ENCODE measurements around the gene MTF1.
A peak's percentile ranks its signal among the peaks of the same experiment; 100 is the strongest.
"Not testable (repeated sequence)": the region's sequence is repeated elsewhere in the genome, so short reads cannot be mapped to it uniquely, and the experiment has no call there.

The MTF1 gene

DNA sequence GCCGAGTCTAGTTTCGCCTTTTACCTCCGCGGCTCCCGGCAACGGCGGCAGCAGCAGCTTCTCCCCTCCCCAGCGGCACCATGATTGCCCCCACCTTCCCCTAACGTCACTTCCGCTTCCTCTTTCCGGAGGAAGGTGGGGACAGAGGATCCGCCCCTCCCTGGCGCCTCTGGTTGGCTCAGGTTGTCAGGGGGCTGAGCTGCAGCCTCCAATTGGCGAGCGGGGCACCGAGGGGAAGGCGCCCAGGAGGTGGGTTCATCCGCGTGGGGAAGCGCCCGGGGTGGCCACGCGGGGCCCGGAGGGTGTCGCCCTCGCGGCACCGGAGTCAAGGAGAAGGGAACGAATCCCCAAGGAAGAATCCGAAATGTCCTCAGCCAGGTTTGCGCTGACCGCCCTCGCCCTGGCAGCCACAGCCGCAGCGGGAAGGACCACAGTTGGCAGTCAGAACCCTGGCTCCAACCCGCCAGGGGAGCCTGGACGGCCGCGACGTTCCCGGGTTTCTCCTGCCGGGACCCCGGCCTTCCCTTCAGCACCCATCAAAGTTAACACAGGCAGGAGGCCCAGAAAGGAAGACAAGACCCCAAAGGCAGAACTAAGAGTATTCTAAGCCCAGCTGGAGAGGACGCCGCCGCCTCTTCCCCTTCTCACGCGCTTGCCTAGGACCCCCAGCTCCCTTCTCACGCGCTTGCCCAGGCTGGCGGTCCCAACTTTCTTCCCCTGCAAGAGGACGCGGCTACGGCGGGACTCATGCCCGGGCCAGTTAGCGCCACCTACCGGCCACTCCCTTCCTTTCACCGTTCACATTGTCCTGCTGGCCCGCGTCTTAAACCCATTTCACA is at the start of gene MTF1:
Gene MTF1 (minus strand): TSS at position 86 of the 839 bp plus-strand sequence. CDS start 1,934 bp downstream, outside the sequence.
- DNase-seq (ENCODE audit: low read depth): peak; percentile 96

DNA sequence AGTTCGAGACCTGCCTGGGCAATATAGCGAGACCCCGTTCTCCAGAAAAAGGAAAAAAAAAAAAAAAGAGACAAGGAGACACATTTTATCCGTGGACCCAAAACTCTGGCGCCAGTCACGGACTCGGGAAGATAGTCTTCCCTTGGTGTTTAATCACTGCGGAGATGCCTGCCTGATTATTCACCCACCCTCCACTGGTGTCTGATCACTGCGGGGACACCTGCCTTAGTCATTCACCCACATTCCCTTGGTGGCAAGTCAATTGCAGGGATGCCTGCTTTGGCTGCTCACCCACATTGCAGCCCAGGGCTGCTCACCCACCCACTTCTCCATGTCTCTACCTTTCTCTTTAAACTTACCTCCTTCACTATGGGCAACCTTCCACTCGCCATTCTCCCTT is 49.1 kb upstream of the MTF1 start:
- not testable (repeated sequence) for DNase-seq (ENCODE audit: low read depth)

DNA sequence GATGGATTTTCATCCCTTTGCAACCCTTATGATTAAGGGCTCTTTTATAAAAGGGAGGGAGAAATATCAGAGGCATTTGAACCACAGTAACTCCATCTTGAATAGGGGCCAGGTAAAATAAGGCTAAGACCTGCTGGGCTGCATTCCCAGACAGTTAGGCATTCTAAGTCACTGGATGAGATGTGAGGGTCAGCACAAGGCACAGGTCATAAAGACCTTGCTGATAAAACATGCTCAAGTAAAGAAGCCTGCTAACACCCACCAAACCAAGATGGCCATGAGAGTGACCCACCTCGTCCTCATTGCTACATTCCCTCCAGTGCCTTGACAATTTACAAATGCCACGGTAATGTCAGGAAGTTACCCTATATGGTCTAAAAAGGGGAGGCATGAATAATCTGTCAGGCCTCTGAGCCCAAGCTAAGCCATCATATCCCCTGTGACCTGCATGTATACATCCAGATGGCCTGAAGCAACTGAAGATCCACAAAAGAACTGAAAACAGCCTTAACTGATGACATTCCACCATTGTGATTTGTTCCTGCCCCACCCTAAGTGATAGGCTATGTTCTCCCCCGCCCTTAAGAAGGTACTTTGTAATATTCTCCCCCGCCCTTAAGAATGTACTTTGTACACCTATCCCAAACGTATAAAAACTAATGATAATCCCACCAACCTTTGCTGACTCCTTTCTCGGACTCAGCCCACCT is 48.2 kb upstream of the MTF1 start:
- DNase-seq (ENCODE audit: low read depth): not testable (repeated sequence)

DNA sequence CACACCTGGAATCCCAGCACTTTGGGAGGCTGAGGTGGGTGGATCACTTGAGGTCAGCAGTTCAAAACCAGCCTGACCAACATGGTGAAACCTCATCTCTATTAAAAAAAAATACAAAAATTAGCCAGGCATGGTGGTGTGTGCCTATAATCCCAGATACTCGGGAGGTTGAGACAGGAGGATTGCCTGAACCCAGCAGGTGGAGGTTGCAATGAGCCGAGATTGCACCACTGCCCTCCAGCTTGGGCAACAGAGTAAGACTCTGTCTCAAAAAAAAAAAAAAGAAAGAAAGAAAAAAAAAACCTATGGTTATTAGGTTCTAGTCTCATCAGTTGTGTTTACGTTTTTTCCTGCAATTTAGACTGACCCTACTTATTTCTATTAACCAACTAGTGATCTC is 47.2 kb upstream of the MTF1 start:
- not testable (repeated sequence) for DNase-seq (ENCODE audit: low read depth)

DNA sequence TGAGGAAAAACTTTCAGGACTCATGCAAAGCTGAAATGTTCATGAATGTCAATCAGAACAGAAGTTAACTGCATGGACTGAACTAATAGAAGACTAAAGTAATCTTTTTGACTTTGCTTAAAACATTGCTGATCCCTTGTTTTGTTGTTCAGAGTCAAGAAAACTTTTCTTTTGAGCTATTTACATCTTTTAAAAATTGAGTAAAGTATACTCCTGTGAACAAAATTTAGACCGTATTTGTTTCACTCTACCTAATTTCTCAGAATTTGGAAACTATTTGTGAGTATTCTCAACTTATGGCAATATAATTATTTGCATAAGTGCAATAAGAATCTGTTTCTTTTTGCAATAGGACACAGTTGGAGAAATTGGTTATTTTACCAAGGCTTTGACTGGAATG is 46.3 kb upstream of the MTF1 start:
- no peak for DNase-seq (ENCODE audit: low read depth)

DNA sequence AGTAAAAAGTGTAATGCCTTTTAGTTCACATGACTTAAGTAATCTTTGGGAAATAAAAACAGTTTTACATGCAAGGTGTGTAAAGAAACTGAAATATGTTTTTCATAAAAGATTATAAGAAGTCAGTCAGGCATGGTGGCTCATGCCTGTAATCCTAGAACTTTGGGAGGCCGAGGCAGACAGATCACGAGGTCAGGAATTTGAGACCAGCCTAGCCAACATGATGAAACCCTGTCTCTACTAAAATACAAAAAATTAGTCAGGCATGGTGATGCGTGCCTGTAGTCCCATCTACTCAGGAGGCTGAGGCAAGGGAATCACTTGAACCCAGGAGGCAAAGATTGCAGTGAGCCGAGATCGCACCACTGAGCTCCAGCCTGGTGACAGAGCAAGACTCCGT is 44.5 kb upstream of the MTF1 start:
- not testable (repeated sequence) for DNase-seq (ENCODE audit: low read depth)

DNA sequence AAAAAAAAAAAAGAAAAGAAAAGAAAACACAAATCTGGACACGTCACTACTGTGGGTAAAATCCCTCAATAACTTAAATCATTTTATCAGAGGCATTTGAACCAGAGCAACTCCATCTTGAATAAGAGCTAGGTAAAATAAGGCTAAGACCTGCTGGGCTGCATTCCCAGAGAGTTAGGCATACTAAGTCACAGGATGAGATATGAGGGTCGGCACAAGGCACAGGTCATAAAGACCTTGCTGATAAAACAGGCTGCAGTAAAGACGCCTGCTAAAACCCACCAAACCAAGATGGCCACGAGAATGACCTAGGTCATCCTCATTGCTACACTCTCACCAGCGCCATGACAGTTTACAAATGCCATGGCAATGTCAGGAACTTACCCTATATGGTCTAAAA is 43.6 kb upstream of the MTF1 start:
- DNase-seq (ENCODE audit: low read depth): no peak

DNA sequence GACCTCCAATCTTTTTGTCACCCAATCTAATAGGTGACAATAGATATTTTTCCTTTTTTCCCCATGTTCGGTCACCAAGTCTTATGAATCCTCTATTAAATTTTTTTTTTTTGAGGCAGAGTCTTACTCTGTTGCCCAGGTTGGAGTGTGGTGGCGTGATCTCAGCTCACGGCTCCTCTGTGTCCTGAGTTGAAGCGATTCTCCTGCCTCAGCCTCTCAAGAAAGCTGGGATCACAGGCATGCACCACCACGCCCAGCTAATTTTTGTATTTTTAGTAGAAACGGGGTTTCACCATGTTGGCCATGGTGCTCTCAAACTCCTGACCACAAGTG is 42.5 kb upstream of the MTF1 start:
- no peak for DNase-seq (ENCODE audit: low read depth)

DNA sequence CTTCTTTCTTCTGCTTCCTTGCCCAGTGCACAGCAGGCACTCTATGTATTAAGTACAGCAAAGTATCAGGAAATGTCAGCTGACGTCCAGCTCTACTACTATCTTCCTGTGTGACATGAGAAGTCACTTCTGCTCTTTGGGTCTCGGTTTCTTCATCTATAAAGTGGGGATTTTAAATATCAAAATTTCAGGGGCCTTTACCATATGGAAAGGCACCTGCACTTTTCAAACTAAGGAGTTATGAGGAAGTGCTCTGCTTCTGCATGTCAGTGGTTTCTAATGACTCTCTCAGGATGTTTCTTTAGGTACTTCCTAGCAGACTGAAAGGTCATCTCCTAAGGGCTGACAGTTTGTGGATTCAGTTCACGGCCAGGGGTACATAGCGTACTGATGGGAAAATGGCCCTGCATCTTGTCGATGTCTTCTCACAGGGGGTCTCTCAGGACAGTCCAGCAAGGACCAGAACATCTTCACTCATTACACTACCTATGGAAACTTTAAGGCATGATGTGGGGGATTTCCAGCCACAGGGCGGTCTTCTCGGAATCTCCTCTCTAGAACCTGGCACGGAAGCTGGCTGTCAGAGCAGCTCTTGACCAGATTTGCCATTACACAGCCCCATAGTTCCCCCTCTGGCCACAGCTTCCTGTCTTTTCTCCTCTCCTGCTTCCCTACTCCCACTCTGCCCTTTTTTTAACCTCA is 42.0 kb upstream of the MTF1 start:
- DNase-seq (ENCODE audit: low read depth): no peak

DNA sequence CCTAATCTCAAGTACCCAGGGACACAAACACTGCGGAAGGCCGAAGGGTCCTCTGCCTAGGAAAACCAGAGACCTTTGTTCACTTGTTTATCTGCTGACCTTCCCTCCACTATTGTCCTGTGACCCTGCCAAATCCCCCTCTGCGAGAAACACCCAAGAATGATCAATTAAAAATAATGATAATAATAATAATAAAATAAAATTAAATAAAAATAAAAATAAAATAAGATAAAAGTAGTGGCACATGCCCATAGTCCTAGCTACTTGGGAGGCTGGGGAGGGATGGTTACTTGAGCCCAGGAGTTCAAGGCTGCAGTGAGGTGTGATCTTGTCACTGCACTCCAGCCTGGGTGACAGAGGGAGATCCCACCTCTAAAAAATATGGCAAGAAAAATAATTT is 38.2 kb upstream of the MTF1 start:
- DNase-seq (ENCODE audit: low read depth): not testable (repeated sequence)

DNA sequence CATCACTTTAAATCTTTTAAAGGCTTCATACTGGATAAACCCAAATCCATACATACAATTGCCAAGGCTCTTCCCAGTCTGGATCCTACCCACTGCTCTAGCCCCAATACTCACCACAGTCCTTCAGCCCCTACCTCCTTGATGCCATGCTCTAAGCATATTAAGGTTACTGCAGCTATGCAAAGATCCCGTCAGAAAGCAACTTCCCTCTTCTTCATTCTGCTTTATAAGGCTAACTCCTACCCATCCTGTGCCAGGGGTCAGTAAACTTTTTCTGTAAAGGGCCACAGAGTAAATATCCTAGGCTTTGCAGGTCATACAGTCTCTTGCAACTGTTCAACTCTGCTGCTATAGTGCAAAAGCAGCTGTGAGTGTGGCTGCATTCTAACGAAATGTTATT is 34.3 kb upstream of the MTF1 start:
- no peak for DNase-seq (ENCODE audit: low read depth)

DNA sequence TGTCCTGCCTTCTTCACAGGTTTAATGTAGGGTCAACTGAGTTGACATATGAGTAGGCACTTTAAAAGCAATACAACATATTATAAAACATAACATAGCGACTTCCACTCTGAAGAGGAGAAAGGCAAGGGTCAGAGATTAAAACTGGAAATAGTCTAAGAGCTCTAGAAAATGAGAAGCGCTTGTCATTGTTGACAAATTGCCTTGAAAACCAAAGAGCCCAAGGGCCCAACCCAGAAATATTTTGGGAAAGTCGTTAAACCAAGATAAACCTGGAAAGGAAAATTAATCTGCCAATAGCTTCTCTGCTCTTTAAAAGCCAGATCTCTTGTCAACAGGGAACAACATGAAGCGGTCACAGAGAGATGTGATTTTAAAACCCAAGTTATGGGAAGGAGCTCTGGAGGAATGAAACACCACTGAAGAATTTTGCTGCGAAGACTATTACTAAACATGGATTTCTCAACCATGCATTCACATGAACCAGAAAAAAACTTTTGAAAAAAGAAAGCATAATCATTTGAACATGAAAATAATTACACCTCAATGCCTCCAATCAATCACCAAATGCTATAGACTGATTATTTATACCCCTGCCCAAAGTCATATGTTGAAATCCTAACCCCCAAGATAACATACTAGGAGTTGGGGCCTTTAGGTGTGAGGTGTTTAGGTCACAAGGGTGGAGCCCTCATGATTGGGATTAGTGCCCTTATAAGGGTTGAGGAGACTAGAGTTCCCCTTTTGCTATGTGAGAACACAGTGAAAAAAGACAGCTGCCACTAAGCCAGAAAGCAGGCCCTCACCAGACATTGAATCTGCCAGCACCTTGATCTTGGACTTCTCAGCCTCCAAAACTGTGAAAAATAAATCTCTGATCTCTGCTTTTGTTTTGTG is 33.0 kb upstream of the MTF1 start:
- no peak for DNase-seq (ENCODE audit: low read depth)

DNA sequence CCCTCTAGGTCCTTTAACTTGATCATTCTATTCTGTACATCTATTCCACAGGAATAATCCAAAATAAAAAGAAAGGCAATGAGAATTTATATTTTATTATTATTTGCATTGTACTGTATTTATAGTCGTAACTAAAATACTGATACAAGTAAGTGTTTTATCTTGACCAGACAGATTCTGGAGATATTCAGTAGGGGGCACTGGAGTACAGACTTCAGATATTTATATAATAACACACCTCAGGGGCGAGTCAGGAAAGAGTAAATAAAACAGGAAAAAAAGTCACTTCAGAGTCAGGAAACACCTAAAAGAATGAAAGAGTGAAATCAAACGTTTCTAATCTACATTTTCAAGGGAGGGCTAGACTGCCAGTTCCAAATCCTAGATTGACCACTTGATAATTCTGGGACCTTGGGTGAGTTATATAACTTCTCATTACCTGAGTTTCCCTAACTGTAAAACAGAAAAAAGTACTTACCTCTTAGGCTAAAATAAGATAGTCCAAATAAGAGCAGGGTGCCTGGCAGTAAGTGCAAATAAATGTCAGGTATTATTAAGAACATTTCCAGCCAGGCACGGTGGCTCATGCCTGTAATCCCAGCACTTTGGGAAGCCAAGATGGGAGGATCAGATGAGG is 31.1 kb upstream of the MTF1 start:
- DNase-seq (ENCODE audit: low read depth): no peak

DNA sequence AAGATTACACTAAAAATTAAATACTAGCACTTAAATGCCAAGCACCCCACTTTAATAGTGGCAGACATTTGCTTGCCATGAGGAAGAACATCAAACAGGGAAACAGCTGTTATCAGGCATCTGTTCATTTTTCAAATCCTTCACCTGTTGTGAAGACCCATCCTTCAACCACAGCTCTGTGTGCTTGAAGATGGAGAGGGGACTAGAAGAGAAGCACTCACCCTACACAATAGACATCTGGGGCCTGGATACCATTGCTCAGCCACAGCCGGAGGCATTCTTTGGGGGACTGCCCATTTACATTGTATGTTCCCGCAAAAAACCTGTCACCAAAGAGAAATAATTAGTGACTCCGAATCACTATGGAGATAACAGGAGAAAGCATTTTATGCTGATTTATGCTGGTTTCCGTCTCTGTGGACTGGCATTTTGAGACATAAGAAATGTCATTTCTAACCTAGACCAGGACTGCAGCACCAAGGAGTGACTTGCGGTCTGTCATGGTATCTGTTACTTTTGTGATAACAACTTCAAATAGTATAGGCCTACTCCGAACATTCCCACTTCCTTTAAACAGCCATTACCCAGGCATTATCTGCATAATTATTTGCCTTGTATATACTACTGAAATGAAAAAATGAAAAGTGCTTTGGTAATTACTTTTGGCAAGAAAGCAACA is 28.8 kb upstream of the MTF1 start:
- DNase-seq (ENCODE audit: low read depth): no peak

DNA sequence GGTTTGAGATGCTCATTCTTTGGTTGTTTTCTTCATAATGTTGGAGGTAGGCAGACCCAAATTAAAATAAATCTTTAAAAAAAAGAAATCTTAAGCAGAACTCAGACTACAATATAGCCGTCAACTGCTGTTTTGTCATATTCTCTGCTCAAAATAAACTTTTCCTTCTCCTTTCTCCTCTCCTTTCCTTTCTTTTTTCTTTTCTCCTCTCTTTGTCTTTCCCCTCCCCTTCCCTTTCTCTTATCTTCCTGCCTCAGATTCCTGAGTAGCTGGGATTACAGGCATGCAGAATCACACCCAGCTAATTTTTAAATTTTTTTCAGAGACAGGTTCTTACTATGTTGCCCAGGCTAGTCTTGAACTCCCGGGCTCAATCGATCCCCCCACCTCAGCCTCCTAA is 24.8 kb upstream of the MTF1 start:
- no peak for DNase-seq (ENCODE audit: low read depth)

DNA sequence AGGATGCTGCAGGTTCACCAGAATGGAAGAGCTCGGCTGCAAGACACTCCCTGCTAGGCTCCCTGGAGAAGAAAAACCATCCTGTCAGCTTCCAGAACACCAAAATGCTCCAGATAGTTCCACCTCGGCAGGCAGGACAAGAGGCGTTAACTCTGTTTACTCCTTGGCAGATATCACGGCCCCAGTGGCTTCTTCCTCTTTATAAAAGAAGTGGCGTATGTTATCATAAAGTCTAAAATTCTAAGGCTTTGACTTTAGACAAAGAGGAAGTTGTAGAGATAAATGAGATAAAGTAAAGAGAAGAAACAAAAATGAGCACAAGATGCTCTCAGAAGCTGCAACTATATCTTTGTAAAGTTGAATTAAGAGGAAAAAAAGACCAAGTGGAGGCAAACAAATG is 24.3 kb upstream of the MTF1 start:
- no peak for DNase-seq (ENCODE audit: low read depth)

DNA sequence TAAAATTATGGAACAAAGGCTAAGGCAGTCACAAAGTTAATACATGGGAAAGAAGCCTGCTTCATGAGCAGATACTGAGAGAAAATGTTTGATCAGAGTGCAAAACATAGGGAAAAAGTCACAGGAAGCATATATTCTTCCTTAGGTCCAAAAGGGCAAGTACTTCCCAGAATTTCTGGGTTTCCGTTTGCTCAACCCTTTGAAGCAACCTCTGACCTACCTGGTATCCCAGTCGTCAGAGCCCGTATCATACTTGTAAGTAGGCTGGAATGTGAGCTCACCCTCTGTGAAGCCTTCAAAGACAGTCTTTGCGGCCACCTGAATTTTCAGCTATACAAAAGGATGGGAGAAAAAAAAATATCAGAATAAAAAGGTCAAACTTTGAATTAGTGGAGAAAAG is 20.5 kb upstream of the MTF1 start:
- DNase-seq (ENCODE audit: low read depth): no peak

DNA sequence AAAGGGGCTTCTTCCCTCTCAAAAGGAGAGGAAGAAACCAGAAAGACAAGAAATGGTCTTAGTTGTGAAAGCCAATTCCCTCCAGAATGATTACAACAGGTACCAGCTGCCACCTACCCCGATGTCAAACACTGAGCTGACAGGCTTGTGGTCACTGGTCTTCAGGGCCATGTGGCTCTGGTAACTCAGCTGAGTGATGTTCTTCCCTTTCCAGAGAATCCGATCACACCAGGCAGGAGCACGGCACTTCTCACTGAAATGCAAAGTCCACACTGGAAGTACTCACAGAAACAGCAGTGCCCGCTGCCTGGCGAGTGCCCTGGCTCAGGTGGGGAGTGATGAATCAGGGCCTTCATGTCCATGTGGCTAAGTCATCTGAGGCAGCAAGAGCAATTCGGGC is 18.7 kb upstream of the MTF1 start:
- DNase-seq (ENCODE audit: low read depth): no peak

DNA sequence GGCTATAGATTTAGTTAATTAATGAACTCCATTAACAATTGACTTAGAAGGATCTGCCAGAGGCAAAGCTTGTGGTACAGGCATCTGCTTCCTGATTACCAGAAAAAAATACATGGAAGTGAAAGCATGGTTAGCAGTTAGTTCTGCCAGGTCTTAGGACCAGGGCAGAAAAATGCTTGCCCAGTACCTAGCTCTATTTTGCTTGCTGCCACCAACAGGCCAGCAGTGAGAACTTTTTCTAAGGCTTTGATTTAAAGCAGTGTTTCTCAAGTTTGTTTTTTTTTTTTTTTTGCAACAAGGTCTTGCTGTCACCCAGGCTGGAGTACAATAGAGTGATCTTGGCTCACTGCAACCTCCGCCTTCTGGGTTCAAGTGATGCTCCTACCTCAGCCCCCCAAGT is 16.4 kb upstream of the MTF1 start:
- no peak for DNase-seq (ENCODE audit: low read depth)

DNA sequence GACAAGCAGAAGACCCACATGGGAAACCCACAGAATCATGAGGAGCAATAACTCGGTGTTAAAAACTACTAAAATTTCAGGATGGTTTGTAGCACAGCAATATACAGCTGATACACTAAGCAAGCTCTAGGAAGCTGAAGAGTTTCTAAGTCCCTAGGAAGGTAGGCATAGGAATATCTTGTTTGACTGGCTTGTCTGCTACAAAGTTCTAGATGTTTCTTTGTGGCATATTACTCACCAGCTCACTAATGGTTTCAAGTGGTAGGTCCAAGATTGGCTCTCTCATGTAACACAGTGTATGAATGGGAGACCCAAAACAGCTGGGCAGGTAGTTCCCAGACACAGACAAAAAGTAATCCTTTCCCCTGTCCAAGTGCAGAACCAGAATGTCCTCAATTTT is 13.3 kb upstream of the MTF1 start:
- no peak for DNase-seq (ENCODE audit: low read depth)

DNA sequence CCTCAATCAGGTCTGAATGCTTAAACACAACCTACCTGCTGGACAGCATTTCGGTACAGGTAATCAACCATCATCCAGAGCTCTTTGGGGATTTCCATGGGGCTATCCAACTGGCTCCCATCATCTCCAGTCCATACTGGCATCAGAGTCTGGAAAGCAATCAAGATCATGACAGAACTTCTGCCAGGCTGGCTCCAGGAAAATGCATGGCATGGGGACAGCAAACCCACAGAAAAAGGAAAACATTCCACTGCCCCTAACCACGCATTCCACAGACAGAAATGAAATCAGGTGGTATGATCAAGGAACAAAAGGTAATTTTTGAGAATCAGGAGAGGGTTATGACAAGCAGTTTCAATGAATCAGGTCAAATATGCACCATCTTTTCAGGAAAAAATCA is 9.1 kb upstream of the MTF1 start:
- DNase-seq (ENCODE audit: low read depth): no peak

Data from activated gamma-delta T cell treated with anti-CD3 and anti-CD28 coated beads, Interleukin-2, amount 50 U/mL, for 16 hours (primary cell).